Keratinocyte (primary cell): Measurements from ENCODE around the gene STAC3. TPM values are rescaled to one million over a fixed set of nuclear protein-coding genes. Genes with fewer than 3 reads are reported as not detected.

ENCODE experiments used
- DNase-seq: peaks from one replicate; pipeline ENCODE4 v3.0.0-alpha.2; 2011; ENCODE audit warnings: low read depth, missing footprints, low spot score
- FAIRE-seq: peaks from 2 replicates; lab custom pipeline; 2011; peaks lifted over from hg19 to GRCh38; lab: Jason Lieb, UNC
- H2AFZ ChIP-seq: 2 replicates; pipeline ENCODE4 v1.6.0; 2012; ENCODE audit warnings: low read length, control low read depth, inconsistent platforms; ENCODE audit not compliant: control insufficient read depth
- H3K27ac ChIP-seq: 2 replicates; pipeline ENCODE4 v1.5.1; 2011; ENCODE audit warnings: low read length; ENCODE audit not compliant: control insufficient read depth, insufficient read depth
- H3K27me3 ChIP-seq: 3 replicates; pipeline ENCODE4 v1.6.0; 2011; ENCODE audit warnings: low read length; ENCODE audit not compliant: control insufficient read depth, insufficient read depth; ENCODE audit errors: extremely low read depth
- H3K36me3 ChIP-seq, 2 experiments: 2 replicates in 1 of 2; 3 replicates in 1 of 2; pipeline ENCODE4 v1.5.1; 2011; ENCODE audit warnings: low read length in 2 of 2, mild to moderate bottlenecking in 1 of 2; ENCODE audit not compliant: control insufficient read depth in 2 of 2, insufficient read depth in 2 of 2; ENCODE audit errors: extremely low read depth in 1 of 2
- H3K4me1 ChIP-seq: 3 replicates; pipeline ENCODE4 v1.5.1; 2011; ENCODE audit warnings: low read length; ENCODE audit not compliant: control insufficient read depth, insufficient read depth; ENCODE audit errors: extremely low read depth
- H3K4me2 ChIP-seq: 3 replicates; pipeline ENCODE4 v1.6.0; 2011; ENCODE audit warnings: low read depth, low read length; ENCODE audit not compliant: control insufficient read depth, insufficient read depth; ENCODE audit errors: extremely low read depth
- H3K4me3 ChIP-seq, 3 experiments: fragments of 200-600 bp in 1 of 3; sonication (generic) in 1 of 3; 2 replicates in 2 of 3; 3 replicates in 1 of 3; pipeline ENCODE4 v1.5.1; 2011 to 2016; ENCODE audit warnings: low read length in 3 of 3, mild to moderate bottlenecking in 3 of 3, control low read depth in 2 of 3, inconsistent platforms in 1 of 3, low read depth in 1 of 3, mixed read lengths in 1 of 3, mixed run types in 1 of 3, moderate library complexity in 1 of 3; ENCODE audit not compliant: control insufficient read depth in 2 of 3, insufficient read depth in 2 of 3; ENCODE audit errors: extremely low read depth in 1 of 3
- H3K79me2 ChIP-seq: 2 replicates; pipeline ENCODE4 v1.6.0; 2012; ENCODE audit warnings: low read length; ENCODE audit not compliant: control insufficient read depth, insufficient read depth
- H3K9ac ChIP-seq: 3 replicates; pipeline ENCODE4 v1.6.0; 2011; ENCODE audit warnings: low read length; ENCODE audit not compliant: control insufficient read depth, insufficient read depth; ENCODE audit errors: extremely low read depth
- H3K9me1 ChIP-seq: 3 replicates; pipeline ENCODE4 v1.6.0; 2011; ENCODE audit warnings: low read length; ENCODE audit not compliant: control insufficient read depth, insufficient read depth; ENCODE audit errors: extremely low read depth
- H3K9me3 ChIP-seq: 2 replicates; pipeline ENCODE4 v1.5.1; 2012; ENCODE audit warnings: low read depth, low read length; ENCODE audit not compliant: control insufficient read depth
- H4K20me1 ChIP-seq: 3 replicates; pipeline ENCODE4 v1.6.0; 2011; ENCODE audit warnings: low read length; ENCODE audit not compliant: control insufficient read depth, insufficient read depth; ENCODE audit errors: extremely low read depth
- CTCF ChIP-seq, 3 experiments: IDR thresholded peaks in 1 of 3; conservative IDR thresholded peaks in 1 of 3; optimal IDR thresholded peaks in 1 of 3; 2 replicates in 2 of 3; 3 replicates in 1 of 3; pipeline versions ENCODE3 to v1.5.1; 2011; ENCODE audit warnings: low read length in 3 of 3, mild to moderate bottlenecking in 3 of 3, moderate library complexity in 2 of 3, control low read depth in 1 of 3, inconsistent platforms in 1 of 3; ENCODE audit not compliant: insufficient read depth in 2 of 3; ENCODE audit errors: extremely low read depth in 1 of 3
- EZH2 ChIP-seq: IDR thresholded peaks from one replicate; pipeline ENCODE4 v1.6.1; 2012; ENCODE audit warnings: inconsistent platforms, mild to moderate bottlenecking, low read length, moderate library complexity
- dilution Hi-C: fragments of 300-500 bp; cut with MboI; formaldehyde crosslinking; loops from one replicate; pipeline ENCODE4 v1.7.0; 2020; ENCODE audit warnings: low sequenced_read_pairs; ENCODE audit not compliant: extremely low pct_ligation_motif_present
- polyA plus RNA-seq, 5 experiments: library from polyadenylated mRNA; depleted of rRNA in 3 of 5; stranded (reverse) in 3 of 5; stranded (forward) in 1 of 5; unstranded in 1 of 5; fragments of >200 nt; gene quantifications; 1 replicate in 1 of 5; 2 replicates in 3 of 5; 3 replicates in 1 of 5; pipeline versions ENCODE4 v1.2.1 to v1.2.3, GENCODE V29; 2011 to 2012; ENCODE audit warnings: missing spikeins in 2 of 5, low read depth in 1 of 5, low replicate concordance in 1 of 5

Gene STAC3
- polyA plus RNA-seq, 1 donor (not counting 4 experiments of a cell fraction or from before 2014, with no cell fraction given) = 0.94 TPM

- H3K36me3 ChIP-seq = peaks cover 0 to 5% of the 10 kb centered on the region in 2 experiments
- no peak overlapping the region for H3K9ac ChIP-seq
- H3K27me3 ChIP-seq = peaks cover 5% of the 10 kb centered on the region
- FAIRE-seq = no peak
- dilution Hi-C loops = no loop called here
- TF ChIP-seq EZH2 = no peak
- no peak for TF ChIP-seq CTCF (optimal IDR thresholded peaks at IDR 0.05 in 1 of 3, IDR thresholded peaks at IDR 0.05 in 1 of 3, conservative IDR thresholded peaks at IDR 0.05 in 1 of 3; ENCODE audit: extremely low read depth in 1 of 3, insufficient read depth in 2 of 3, low read length in 3 of 3)
- H3K9me3 ChIP-seq = no peaks in the 10 kb centered on the region
- no peaks in the 10 kb centered on the region for H3K9me1 ChIP-seq
- no peak for DNase-seq
- no peaks in the 10 kb centered on the region for H4K20me1 ChIP-seq
- no peaks in the 10 kb centered on the region for H3K4me1 ChIP-seq
- no peak overlapping the region for H3K4me3 ChIP-seq
- H3K79me2 ChIP-seq = no peaks in the 10 kb centered on the region
- no peak overlapping the region for H3K27ac ChIP-seq
- H3K4me2 ChIP-seq = no peak overlapping the region
- no peak overlapping the region for H2AFZ ChIP-seq
Observed at GRCh38 chr12:57248934-57249742, 1.8 kb downstream of the STAC3 start.

GRCh38 chr12:57247041-57247440 is 3.9 kb downstream of the STAC3 start:
- TF ChIP-seq CTCF (optimal IDR thresholded peaks at IDR 0.05 in 1 of 3, IDR thresholded peaks at IDR 0.05 in 1 of 3, conservative IDR thresholded peaks at IDR 0.05 in 1 of 3; ENCODE audit: extremely low read depth in 1 of 3, insufficient read depth in 2 of 3, low read length in 3 of 3) = no peak
- no peak for TF ChIP-seq EZH2
- Histone ChIP-seq H4K20me1 (no peaks in the 10 kb centered on the region), H3K9me1 (no peaks in the 10 kb centered on the region), H3K79me2 (no peaks in the 10 kb centered on the region), H3K4me2 (no peak overlapping the region), H3K27me3 (peaks cover 24% of the 10 kb centered on the region), H3K9ac (no peak overlapping the region), H3K4me3 (no peak overlapping the region), H2AFZ (no peak overlapping the region), H3K9me3 (no peaks in the 10 kb centered on the region), H3K36me3 (peaks cover 0 to 3% of the 10 kb centered on the region in 2 experiments), H3K27ac (no peak overlapping the region), H3K4me1 (peaks cover 12% of the 10 kb centered on the region)
- dilution Hi-C loops = no loop called here
- no peak for DNase-seq
- no peak for FAIRE-seq
